Heart right ventricle (tissue), 16 donors: ENCODE data around the gene TBC1D22B. TPM values are rescaled to one million over a fixed set of nuclear protein-coding genes. Genes with fewer than 3 reads are reported as not detected.

Experiments used
- ATAC-seq, 8 donors: fragments of 200-7000 bp; cut with Tn5 transposase; one replicate each; pipeline ENCODE4 v1.9.1; 2020; ENCODE audit warnings: mild to moderate bottlenecking in 8 of 8, moderate library complexity in 8 of 8, moderate number of reproducible peaks in 1 of 8
- DNase-seq, 2 donors: peaks; one replicate each; pipeline ENCODE4 v3.0.0-alpha.2; 2020
- H3K27ac ChIP-seq, 10 donors: fragments of 200-600 bp; sonication (generic) in 2 of 10; one replicate each; pipeline versions ENCODE4 v1.5.0 to v1.8.0; 2020 to 2022; ENCODE audit warnings: mild to moderate bottlenecking in 3 of 10
- H3K27me3 ChIP-seq, 7 donors: fragments of 200-600 bp; one replicate each; pipeline ENCODE4 v1.8.0; 2021 to 2022; ENCODE audit warnings: mild to moderate bottlenecking in 2 of 7
- H3K36me3 ChIP-seq, 9 donors: fragments of 200-600 bp; sonication (generic) in 1 of 9; one replicate each; pipeline versions ENCODE4 v1.5.0 to v1.8.0; 2020 to 2022; ENCODE audit warnings: mild to moderate bottlenecking in 2 of 9
- H3K4me1 ChIP-seq, 9 donors: fragments of 200-600 bp; sonication (generic) in 1 of 9; one replicate each; pipeline versions ENCODE4 v1.5.0 to v1.8.0; 2020 to 2022; ENCODE audit warnings: mild to moderate bottlenecking in 4 of 9
- H3K4me3 ChIP-seq, 10 donors: fragments of 200-600 bp; sonication (generic) in 2 of 10; one replicate each; pipeline versions ENCODE4 v1.5.0 to v1.8.0; 2020 to 2022; ENCODE audit warnings: mild to moderate bottlenecking in 7 of 10, moderate library complexity in 2 of 10
- H3K9me3 ChIP-seq, 11 donors: fragments of 200-600 bp in 10 of 11; sonication (generic) in 2 of 11; one replicate each; pipeline versions ENCODE4 v1.5.0 to v1.8.0; 2013 to 2022; ENCODE audit warnings: mild to moderate bottlenecking in 2 of 11, control low read depth in 1 of 11, moderate library complexity in 1 of 11
- CTCF ChIP-seq, 9 donors: fragments of 200-600 bp; sonication (generic) in 2 of 9; IDR thresholded peaks; one replicate each; pipeline versions ENCODE4 v1.5.0 to v1.8.0; 2021 to 2022; ENCODE audit warnings: antibody characterized with exemption in 9 of 9, mild to moderate bottlenecking in 5 of 9, moderate library complexity in 1 of 9
- WGBS, 2 donors: extraction: QIAGEN DNeasy Blood & Tissue Kit; methylation state at CpG; one replicate each; pipeline ENCODE4 v1.1.7; 2013; ENCODE audit warnings: inconsistent platforms in 1 of 2; 5-methylcytosine and 5-hydroxymethylcytosine counted together
- intact Hi-C, 10 donors: fragments of 100-400 bp; cut with DNase I; formaldehyde crosslinking; loops; one replicate each; pipeline versions ENCODE4 v1.11.1 to v1.14.2; 2022
- polyA plus RNA-seq, 2 donors: library from polyadenylated mRNA; stranded (reverse); fragments of 200-250 nt; gene quantifications; one replicate each; pipeline ENCODE4 v1.2.3, GENCODE V29; 2013
- total RNA-seq, 10 donors: library from RNA; stranded (reverse); fragmentation: NEBNext Ultra II Directional in 3 of 10; extraction: Animal tissue kit (Norgen Biotek cat#: 25700) in 3 of 10; gene quantifications; one replicate each; pipeline versions ENCODE4 v1.2.1 to v1.2.4, GENCODE V29; 2021 to 2023
- donor health status: Arrhythmogenic right ventricular cardiomyopathy.
- donor health status: ischemic (EF 13 %, LVEDD 7.1; RV severe dilation, severe dysfunction).
- donor health status: healthy with polysubstance abuse.
- donor health status: DM: no; HTN: yes; CAD: no.
- donor health status: DM: no; HTN: no; CAD: no.
- donor health status: ischemic (EF 25% LVEDD 6.9; RV normal size, moderate dysfunction).
- donor health status: ischemic (EF 25% LVEDD 5.7; RV mildly dilated, moderate dysfunction).
- donor health status: healthy.
- donor health status: DM: yes; HTN: yes; CAD: no.
- donor health status: Ischemic cardiomyopathy.
- donor health status: ischemic (EF 35%, LVEDD 5.7; RV mildly dilated, moderate dysfunction).
- donor health status: nonischemic (EF 11% LVEDD 7.7; RV severe dilation, severe dysfunction).
- donor health status: DM: yes; HTN: yes; CAD: no.
- donor health status: PGD.
- donor health status: ischemic (EF 29% LVEDD 5.4; RV normal size, mild dysfunction).
- donor health status: nonischemic (EF 23%, LVEDD 6.1; RV moderate dilation, normal function).

Gene TBC1D22B
- total and polyA plus RNA-seq, 12 donors = 5.0 to 8.1 (median 6.3) TPM

DNA sequence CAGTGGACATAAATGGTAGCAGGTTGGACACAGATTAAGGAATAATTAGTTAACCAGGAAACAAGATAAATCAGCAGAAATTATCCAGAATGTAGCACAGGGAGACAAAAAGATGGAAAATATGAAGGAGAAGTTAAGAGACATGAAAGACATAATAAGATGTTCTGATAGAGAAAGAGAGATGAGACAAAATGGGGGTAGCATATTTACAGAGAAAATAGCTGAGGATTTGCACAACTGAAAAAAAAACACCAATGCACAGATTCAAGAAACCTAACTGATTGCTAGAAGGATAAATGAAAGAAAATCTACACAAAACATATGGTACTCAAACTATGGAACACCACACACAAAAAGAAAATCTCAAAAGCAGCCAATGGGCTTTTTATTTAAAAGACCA is 34.6 kb upstream of the TBC1D22B start:
- ATAC-seq (no peak), DNase-seq (no peak)
- intact Hi-C loops = no loop called here
- Histone ChIP-seq H3K36me3 (no peaks in the 10 kb centered on the region), H3K27ac (peak overlapping the region in 4 of 10 donors; percentile 15 to 69 (median 45)), H3K4me3 (peak overlapping the region in 9 of 10 donors; percentile 34 to 87 (median 72)), H3K9me3 (no peaks in the 10 kb centered on the region), H3K4me1 (peaks cover 0 to 44% (median 9%) of the 10 kb centered on the region in 9 donors), H3K27me3 (no peaks in the 10 kb centered on the region)
- TF ChIP-seq CTCF (IDR thresholded peaks at IDR 0.05) = no peak

DNA sequence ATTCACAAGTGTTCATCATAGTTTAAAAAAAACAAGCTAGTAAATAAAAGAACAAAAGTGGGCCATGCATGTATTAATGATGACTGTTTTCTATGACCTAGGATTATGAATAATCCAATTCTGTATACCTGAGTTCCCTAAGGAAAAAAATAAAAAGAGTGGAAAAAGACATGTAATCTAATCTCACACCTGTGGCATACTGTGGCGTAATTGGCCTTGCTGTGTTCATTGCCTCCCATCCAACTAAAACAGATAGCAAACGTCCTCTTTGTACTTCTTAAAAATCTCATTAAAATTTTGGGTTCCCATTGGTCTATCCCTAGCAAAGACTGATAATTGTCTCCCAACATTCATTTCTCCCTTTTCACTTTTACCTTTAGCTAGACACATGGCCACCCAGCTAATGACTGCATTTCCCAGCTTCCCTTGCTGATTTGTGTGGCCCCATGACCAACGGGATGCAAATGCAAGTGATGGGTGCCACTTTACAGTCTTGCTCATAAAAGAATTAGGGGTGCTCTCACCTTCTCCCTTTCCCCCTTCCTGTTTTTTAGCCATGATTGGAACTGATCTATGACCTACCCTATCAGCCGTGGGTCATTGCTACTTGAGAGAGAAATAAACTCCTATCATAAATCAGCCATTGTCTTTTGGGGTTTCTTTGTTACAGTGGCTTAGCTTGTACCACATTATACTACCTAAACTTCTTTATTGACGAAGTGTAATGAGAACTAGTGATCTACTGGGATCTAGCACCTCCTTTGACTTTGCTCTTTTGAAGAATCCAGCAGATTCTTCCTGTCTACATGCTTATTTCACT is 32.0 kb upstream of the TBC1D22B start:
- H3K27ac ChIP-seq = no peak overlapping the region
- DNase-seq (no peak), ATAC-seq (no peak)
- 84 to 88% methylated on average over 5 of the region's 5 CpGs for WGBS, 2 donors
- no peak for TF ChIP-seq CTCF (IDR thresholded peaks at IDR 0.05)
- H3K4me3 ChIP-seq = no peak overlapping the region
- peaks cover 0 to 21% (median 9%) of the 10 kb centered on the region in 9 donors for H3K4me1 ChIP-seq
- H3K27me3 ChIP-seq = no peaks in the 10 kb centered on the region
- intact Hi-C loops = no loop called here
- H3K36me3 ChIP-seq = no peaks in the 10 kb centered on the region
- no peaks in the 10 kb centered on the region for H3K9me3 ChIP-seq

GRCh38 chr6:37230104-37230503 is 27.5 kb upstream of the TBC1D22B start:
- Histone ChIP-seq H3K27me3 (no peaks in the 10 kb centered on the region), H3K9me3 (no peaks in the 10 kb centered on the region), H3K4me3 (no peak overlapping the region), H3K36me3 (no peaks in the 10 kb centered on the region), H3K27ac (no peak overlapping the region), H3K4me1 (no peaks in the 10 kb centered on the region)
- intact Hi-C loops = no loop called here
- no peak for DNase-seq
- ATAC-seq = no peak
- 92 to 95% methylated on average over 6 of the region's 6 CpGs for WGBS, 2 donors
- TF ChIP-seq CTCF (IDR thresholded peaks at IDR 0.05) = no peak

DNA sequence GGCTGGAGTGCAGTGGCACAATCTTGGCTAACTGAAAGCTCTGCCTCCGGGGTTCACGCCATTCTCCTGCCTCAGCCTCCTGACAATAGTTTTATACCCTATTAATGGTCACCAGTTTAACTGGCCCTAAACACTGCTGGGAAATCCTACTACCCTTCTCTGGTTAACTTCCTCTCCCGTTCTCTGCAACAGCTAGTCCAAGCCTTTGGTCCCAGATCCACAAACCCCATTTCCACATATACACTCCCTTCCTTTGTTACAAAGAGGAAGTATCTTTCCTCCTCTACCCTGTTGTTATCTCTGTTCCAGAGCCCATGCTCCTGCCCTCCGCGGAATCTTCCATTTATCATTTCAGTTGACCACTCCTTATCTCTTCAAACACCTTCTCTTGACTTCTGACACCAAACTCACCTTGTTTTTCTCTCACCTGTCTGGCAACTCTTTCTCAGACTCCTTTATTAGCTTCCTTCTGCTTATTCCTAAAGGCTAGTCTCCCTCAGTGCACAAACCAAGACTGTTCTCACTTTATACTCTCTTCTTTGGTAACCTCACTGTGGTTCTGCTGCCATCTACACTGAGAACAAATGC is 25.0 kb upstream of the TBC1D22B start:
- no peaks in the 10 kb centered on the region for H3K9me3 ChIP-seq
- WGBS, 2 donors = 74 to 82% methylated on average over 5 of the region's 5 CpGs
- no peaks in the 10 kb centered on the region for H3K27me3 ChIP-seq
- intact Hi-C loops = no loop called here
- H3K27ac ChIP-seq = no peak overlapping the region
- no peak for TF ChIP-seq CTCF (IDR thresholded peaks at IDR 0.05)
- no peaks in the 10 kb centered on the region for H3K4me1 ChIP-seq
- no peak for DNase-seq
- no peaks in the 10 kb centered on the region for H3K36me3 ChIP-seq
- H3K4me3 ChIP-seq = no peak overlapping the region
- no peak for ATAC-seq
